Tibial nerve (tissue), 4 donors: ENCODE results near the gene BRME1. TPM values are rescaled to one million over a fixed set of nuclear protein-coding genes. Genes with fewer than 3 reads are reported as not detected.

Experiments
- DNase-seq, 2 donors: peaks; one replicate each; pipeline ENCODE4 v3.0.0-alpha.2; 2019; ENCODE audit warnings: low spot score in 2 of 2
- H3K27ac ChIP-seq, 4 donors: fragments of 200-600 bp; sonication (generic) in 3 of 4; one replicate each; pipeline ENCODE4 v1.5.1; 2017 to 2019; ENCODE audit warnings: mild to moderate bottlenecking in 1 of 4
- H3K27me3 ChIP-seq, 2 donors: fragments of 200-600 bp; sonication (generic) in 1 of 2; one replicate each; pipeline versions ENCODE4 v1.5.1 to v1.6.0; 2017 to 2019
- H3K36me3 ChIP-seq, 3 donors: fragments of 200-600 bp; sonication (generic); one replicate each; pipeline ENCODE4 v1.5.1; 2018 to 2019
- H3K4me1 ChIP-seq, 4 donors: fragments of 200-600 bp; sonication (generic) in 3 of 4; one replicate each; pipeline ENCODE4 v1.5.1; 2017 to 2019
- H3K4me3 ChIP-seq, 4 donors: fragments of 200-600 bp; sonication (generic) in 3 of 4; one replicate each; pipeline ENCODE4 v1.5.1; 2017 to 2019; ENCODE audit warnings: mild to moderate bottlenecking in 1 of 4, moderate library complexity in 1 of 4
- H3K9me3 ChIP-seq, 4 donors: fragments of 200-600 bp; sonication (generic) in 3 of 4; one replicate each; pipeline ENCODE4 v1.5.1; 2017 to 2019
- EP300 ChIP-seq, 2 donors: sonication (generic); formaldehyde crosslinking; IDR thresholded peaks; one replicate each; pipeline ENCODE4 v1.6.1; 2017; ENCODE audit warnings: antibody characterized with exemption in 2 of 2, mild to moderate bottlenecking in 1 of 2
- POLR2A ChIP-seq, 2 donors: fragments of 450-650 bp; IDR thresholded peaks; one replicate each; pipeline ENCODE4 v1.6.1; 2017; ENCODE audit warnings: antibody characterized with exemption in 2 of 2, mild to moderate bottlenecking in 2 of 2, moderate library complexity in 2 of 2
- whole genome bisulfite sequencing, 2 donors: methylation state at CpG; one replicate each; pipeline ENCODE4 v1.1.5; 2018; 5-methylcytosine and 5-hydroxymethylcytosine counted together
- total RNA-seq, 4 donors: library from RNA; depleted of rRNA; stranded (reverse); fragments of >200 nt; gene quantifications; one replicate each; pipeline ENCODE4 v1.1.0, GENCODE V29; 2016
- TF ChIP-seq, protein P1 (sequence below), 5 experiments: fragments of 200-600 bp in 3 of 5; fragments of 450-650 bp in 2 of 5; sonication (generic) in 3 of 5; IDR thresholded peaks; one replicate each; pipeline ENCODE4 v1.5.1; 2016 to 2019; ENCODE audit warnings: antibody characterized with exemption in 5 of 5, mild to moderate bottlenecking in 3 of 5, moderate library complexity in 2 of 5

The BRME1 gene
- total RNA-seq, 4 donors from 2014 or later: 1.5 to 3.3 (median 3.0) TPM; not detected in 1

DNA sequence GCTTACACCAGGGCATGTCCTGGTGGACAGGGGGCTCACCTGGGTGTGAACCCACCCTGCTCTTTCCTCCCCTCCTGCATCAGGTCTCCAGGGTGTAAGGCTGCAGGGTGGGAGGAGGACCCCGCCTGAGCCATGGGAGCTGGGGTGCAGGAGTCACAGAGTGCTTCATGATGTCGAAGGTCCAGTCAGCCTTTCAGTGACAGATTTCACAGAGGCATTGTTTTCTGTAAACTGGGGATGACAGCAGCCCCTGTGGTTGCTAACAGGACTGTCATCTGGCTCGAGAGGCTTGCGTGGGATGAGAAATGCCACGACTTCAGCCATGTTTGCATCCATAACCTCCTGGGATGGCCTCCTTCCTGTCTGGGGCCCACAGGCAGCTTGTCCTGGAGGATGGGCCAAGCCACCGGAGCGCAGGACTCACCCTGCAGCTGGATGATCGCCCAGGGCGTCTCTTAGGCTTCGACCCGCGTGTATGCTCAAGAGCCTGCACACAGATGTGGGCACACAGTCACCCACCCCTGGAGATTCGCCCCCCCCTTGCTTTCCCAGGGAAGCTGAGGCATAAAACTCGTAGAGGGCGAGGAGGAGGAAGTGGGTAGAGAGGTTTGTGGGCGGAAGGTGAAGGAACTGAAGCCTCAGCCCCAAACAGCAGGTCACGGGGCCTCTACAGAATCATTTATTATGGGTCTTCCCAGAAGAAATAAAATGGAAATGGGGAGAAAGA lies 24.1 kb downstream of the BRME1 start:
- peak in 1 of 2 donors; percentile 46 for DNase-seq
- H3K36me3 ChIP-seq: no peaks in the 10 kb centered on the region
- TF ChIP-seq, protein P1, sequence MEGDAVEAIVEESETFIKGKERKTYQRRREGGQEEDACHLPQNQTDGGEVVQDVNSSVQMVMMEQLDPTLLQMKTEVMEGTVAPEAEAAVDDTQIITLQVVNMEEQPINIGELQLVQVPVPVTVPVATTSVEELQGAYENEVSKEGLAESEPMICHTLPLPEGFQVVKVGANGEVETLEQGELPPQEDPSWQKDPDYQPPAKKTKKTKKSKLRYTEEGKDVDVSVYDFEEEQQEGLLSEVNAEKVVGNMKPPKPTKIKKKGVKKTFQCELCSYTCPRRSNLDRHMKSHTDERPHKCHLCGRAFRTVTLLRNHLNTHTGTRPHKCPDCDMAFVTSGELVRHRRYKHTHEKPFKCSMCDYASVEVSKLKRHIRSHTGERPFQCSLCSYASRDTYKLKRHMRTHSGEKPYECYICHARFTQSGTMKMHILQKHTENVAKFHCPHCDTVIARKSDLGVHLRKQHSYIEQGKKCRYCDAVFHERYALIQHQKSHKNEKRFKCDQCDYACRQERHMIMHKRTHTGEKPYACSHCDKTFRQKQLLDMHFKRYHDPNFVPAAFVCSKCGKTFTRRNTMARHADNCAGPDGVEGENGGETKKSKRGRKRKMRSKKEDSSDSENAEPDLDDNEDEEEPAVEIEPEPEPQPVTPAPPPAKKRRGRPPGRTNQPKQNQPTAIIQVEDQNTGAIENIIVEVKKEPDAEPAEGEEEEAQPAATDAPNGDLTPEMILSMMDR (IDR thresholded peaks at IDR 0.05): no peak
- TF ChIP-seq EP300 (IDR thresholded peaks at IDR 0.05) (no peak), POLR2A (IDR thresholded peaks at IDR 0.05) (no peak)
- WGBS, 2 donors: 24 to 29% methylated on average over 15 to 17 of the region's 17 CpGs
- H3K4me1 ChIP-seq: peaks cover 4 to 41% (median 31%) of the 10 kb centered on the region in 4 donors
- peak overlapping the region; percentile 41 to 92 (median 77) for H3K27ac ChIP-seq
- H3K4me3 ChIP-seq: no peak overlapping the region
- H3K27me3 ChIP-seq: peaks cover 0 to 4% of the 10 kb centered on the region in 2 donors
- no peaks in the 10 kb centered on the region for H3K9me3 ChIP-seq

DNA sequence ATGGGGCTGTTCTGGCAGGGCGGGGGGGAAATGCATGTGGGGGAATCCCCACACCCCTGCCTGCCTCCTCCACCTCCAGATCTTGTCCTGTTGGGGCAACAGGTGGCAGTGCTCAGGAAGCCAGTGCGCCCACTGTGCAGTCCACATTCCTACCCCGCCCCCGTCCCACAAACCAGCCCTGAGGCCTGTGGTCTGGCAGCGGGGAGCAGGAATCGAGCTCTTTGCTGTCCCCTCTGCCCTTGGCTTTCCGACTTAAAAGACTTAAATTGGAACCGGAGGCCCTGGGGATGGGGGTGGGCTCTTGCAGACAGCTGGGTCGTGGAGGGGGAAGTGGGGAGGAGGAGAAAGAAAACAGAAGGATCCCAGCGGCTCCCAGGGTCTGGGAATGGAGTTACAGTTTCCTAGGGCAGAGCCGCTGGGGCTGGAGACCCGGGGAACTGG lies 24.6 kb downstream of the BRME1 start:
- H3K36me3 ChIP-seq: no peaks in the 10 kb centered on the region
- H3K9me3 ChIP-seq: no peaks in the 10 kb centered on the region
- 18 to 27% methylated on average over 11 of the region's 12 CpGs for WGBS, 2 donors
- no peak for DNase-seq
- no peak for TF ChIP-seq POLR2A (IDR thresholded peaks at IDR 0.05)
- TF ChIP-seq, protein P1 (IDR thresholded peaks at IDR 0.05): no peak
- TF ChIP-seq EP300 (IDR thresholded peaks at IDR 0.05): no peak
- H3K4me3 ChIP-seq: no peak overlapping the region
- H3K4me1 ChIP-seq: peaks cover 4 to 41% (median 31%) of the 10 kb centered on the region in 4 donors
- H3K27me3 ChIP-seq: peaks cover 0 to 4% of the 10 kb centered on the region in 2 donors
- peak overlapping the region; percentile 41 to 92 (median 77) for H3K27ac ChIP-seq

DNA sequence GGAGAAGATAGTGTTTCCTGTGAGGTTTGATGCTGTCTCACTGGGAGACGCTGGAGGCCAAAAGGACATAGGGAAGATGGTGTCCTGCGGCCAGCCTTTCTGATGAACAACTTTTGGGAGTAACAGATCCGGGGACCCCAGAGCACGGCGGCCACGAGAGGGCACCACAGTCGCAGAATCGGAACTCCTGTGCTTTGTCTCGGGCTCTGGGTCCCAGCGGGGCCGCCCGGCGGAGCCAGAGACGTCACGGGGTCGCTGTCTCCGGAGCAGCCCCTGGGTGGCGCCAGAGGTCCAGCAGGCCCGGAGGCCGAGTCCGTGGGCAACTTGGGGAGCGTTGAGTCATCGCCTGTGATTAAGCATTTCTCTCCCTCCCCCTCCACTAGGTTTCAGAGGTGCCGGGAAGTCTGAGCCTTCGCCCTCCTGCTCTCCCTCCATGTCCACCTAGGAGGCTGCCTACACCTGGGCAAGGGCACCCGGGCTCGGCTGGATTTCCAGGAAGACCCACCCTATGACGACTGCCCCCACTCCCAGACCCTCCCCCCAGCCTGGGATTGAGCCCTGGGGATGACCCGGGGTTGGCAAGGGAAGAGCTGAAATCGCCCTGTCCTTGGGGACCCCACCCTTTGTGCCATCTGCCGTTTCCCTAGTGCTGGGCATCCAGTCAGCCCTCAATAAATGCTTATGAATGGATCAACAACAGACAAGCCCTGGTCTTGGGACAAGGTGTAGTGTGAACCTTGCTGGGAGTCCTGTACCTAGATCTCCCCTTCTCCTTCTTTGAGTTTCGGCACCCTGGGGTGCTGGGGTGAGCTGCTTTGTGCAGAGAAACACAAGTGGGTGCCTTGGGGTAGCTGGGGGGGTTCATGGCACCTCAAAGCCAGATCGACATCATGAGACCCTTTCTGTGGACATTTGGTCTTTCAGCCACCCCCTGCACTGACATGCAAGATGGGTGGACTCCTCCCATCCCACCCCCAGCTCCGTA lies 25.6 kb downstream of the BRME1 start:
- 5 to 6% methylated on average over 29 to 33 of the region's 34 CpGs for WGBS, 2 donors
- H3K9me3 ChIP-seq: no peaks in the 10 kb centered on the region
- H3K36me3 ChIP-seq: no peaks in the 10 kb centered on the region
- DNase-seq: peak; percentile 98 to 99
- peaks cover 4 to 41% (median 31%) of the 10 kb centered on the region in 4 donors for H3K4me1 ChIP-seq
- TF ChIP-seq EP300 (IDR thresholded peaks at IDR 0.05): peak; percentile 61 to 81
- TF ChIP-seq, protein P1 (IDR thresholded peaks at IDR 0.05): peak; percentile 97 to 100 (median 99)
- TF ChIP-seq POLR2A (IDR thresholded peaks at IDR 0.05): no peak
- H3K27me3 ChIP-seq: peaks cover 0 to 4% of the 10 kb centered on the region in 2 donors
- H3K4me3 ChIP-seq: peak overlapping the region in 3 of 4 donors; percentile 6 to 36 (median 13)
- peak overlapping the region; percentile 62 to 92 (median 77) for H3K27ac ChIP-seq

DNA sequence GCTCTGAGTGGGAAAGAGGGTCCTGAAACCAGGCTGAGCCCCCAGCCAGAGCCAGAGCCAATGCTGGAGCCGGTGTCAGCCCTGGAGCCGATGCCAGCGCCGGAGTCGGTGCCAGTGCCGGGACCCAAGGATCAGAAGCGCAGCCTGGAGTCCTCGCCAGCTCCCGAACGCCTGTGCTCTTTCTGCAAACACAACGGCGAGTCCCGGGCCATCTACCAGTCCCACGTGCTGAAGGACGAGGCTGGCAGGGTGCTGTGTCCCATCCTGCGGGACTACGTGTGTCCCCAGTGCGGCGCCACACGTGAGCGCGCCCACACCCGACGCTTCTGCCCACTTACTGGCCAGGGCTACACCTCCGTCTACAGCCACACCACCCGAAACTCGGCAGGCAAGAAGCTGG lies 28.6 kb downstream of the BRME1 start:
- Histone ChIP-seq H3K4me1 (peaks cover 4 to 49% (median 34%) of the 10 kb centered on the region in 4 donors), H3K36me3 (no peaks in the 10 kb centered on the region), H3K27me3 (peaks cover 0 to 18% of the 10 kb centered on the region in 2 donors), H3K27ac (no peak overlapping the region), H3K9me3 (no peaks in the 10 kb centered on the region), H3K4me3 (no peak overlapping the region)
- DNase-seq: no peak
- TF ChIP-seq EP300 (IDR thresholded peaks at IDR 0.05) (no peak), POLR2A (IDR thresholded peaks at IDR 0.05) (no peak)
- TF ChIP-seq, protein P1 (IDR thresholded peaks at IDR 0.05): no peak
- 89 to 92% methylated on average over 19 to 25 of the region's 27 CpGs for WGBS, 2 donors
